ENCODE measurements around the gene FABP2.

Gene FABP2

DNA sequence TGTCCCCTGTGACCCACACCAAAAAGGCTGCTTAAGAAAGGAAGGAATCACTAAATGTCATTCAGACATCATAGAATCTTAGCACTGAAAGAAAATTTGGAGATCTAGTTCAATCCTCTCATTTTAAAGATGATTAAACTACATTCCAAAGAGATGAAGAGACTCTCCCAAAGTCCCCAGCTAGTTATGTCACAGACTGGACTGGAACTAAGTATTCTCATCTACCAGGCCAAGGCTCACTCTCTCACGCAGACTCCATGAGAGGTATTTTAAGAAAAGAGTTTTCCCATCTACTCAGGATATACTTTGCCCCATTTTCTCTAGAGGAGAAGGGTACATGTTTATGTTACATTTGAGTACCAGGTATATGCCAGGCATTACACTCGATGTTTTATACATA is 6.9 kb downstream of the FABP2 start:
- Histone ChIP-seq H3K27me3 (replicated peaks; ENCODE audit: control insufficient read depth, insufficient read depth, low read length) (no peaks in the 10 kb centered on the region; the same call in 1 of the 2 replicates), H3K36me3 (ENCODE audit: control insufficient read depth, insufficient read depth, low read length) (no peaks in the 10 kb centered on the region), H3K4me3 (replicated peaks; ENCODE audit: low read depth, low read length) (no peak overlapping the region)
- DNase-seq (ENCODE audit: extremely low read depth, insufficient read length): no peak
- TF ChIP-seq, protein P1, sequence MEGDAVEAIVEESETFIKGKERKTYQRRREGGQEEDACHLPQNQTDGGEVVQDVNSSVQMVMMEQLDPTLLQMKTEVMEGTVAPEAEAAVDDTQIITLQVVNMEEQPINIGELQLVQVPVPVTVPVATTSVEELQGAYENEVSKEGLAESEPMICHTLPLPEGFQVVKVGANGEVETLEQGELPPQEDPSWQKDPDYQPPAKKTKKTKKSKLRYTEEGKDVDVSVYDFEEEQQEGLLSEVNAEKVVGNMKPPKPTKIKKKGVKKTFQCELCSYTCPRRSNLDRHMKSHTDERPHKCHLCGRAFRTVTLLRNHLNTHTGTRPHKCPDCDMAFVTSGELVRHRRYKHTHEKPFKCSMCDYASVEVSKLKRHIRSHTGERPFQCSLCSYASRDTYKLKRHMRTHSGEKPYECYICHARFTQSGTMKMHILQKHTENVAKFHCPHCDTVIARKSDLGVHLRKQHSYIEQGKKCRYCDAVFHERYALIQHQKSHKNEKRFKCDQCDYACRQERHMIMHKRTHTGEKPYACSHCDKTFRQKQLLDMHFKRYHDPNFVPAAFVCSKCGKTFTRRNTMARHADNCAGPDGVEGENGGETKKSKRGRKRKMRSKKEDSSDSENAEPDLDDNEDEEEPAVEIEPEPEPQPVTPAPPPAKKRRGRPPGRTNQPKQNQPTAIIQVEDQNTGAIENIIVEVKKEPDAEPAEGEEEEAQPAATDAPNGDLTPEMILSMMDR (IDR thresholded peaks at IDR 0.05; ENCODE audit: insufficient read depth, low read length, poor library complexity, severe bottlenecking): no peak

DNA sequence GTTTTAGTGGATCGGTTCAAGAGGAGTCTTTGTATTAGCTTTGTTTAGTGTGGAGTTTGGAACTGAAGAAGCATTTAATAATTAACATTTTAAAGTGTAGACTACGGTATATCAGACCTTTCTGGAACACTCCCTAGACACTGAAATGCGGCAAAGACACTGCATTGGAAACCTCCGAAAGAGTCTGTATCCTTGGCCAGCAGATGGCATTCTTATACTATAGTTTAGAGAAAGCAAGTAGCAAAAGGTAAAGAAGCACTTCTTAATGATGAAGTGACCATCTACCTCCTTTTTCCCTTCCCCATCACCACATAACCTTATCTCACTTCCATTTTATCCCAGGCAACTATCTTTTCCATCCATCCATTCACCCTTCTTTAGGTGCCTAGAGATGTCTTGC is 7.6 kb downstream of the FABP2 start:
- no peaks in the 10 kb centered on the region; the same call in 1 of the 2 replicates for H3K27me3 ChIP-seq (replicated peaks; ENCODE audit: control insufficient read depth, insufficient read depth, low read length)
- H3K36me3 ChIP-seq (ENCODE audit: control insufficient read depth, insufficient read depth, low read length): no peaks in the 10 kb centered on the region
- no peak for DNase-seq (ENCODE audit: extremely low read depth, insufficient read length)
- TF ChIP-seq, protein P1 (IDR thresholded peaks at IDR 0.05; ENCODE audit: insufficient read depth, low read length, poor library complexity, severe bottlenecking): peak; percentile 41
- no peak overlapping the region for H3K4me3 ChIP-seq (replicated peaks; ENCODE audit: low read depth, low read length)

DNA sequence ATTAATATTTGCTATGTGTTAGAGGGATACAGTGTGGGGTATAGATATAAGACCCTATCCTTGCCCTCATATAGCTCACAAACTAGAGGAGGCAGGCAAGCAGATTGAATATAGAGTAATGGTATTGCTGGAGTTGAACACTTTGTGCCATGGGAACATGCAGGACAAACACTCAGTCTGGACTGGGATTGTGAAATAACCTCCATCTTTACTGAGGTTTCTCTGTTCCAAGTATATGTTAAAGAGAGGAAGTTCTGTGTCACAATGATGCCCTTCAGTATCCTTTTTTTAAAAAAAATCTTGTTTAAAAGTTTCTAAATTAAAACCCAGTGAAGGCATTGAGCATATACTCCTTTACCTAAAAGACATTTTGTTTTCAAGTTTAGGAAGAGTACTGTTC is 8.7 kb downstream of the FABP2 start:
- no peak for DNase-seq (ENCODE audit: extremely low read depth, insufficient read length)
- Histone ChIP-seq H3K4me3 (replicated peaks; ENCODE audit: low read depth, low read length) (no peak overlapping the region), H3K36me3 (ENCODE audit: control insufficient read depth, insufficient read depth, low read length) (no peaks in the 10 kb centered on the region), H3K27me3 (replicated peaks; ENCODE audit: control insufficient read depth, insufficient read depth, low read length) (no peaks in the 10 kb centered on the region; the same call in 1 of the 2 replicates)
- TF ChIP-seq, protein P1 (IDR thresholded peaks at IDR 0.05; ENCODE audit: insufficient read depth, low read length, poor library complexity, severe bottlenecking): no peak

DNA sequence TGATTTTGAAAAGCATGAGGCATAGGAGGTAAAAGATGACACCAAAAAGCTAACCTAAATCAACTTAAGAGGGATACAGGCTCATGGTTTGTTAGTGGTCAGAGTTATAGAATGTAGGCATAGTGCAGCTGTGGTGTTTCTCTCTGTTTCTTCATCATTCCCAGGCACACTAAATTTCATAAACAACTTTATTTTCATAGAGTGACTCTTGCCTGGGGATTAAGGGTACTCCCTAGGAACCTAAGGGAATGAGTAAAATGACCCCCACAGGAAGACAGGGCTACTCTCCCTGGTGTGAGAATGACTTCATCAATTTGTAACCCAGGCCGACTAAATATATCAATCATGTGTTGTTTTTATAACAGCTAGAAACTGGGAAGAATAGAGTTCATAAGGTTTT is 11.1 kb downstream of the FABP2 start:
- Histone ChIP-seq H3K27me3 (replicated peaks; ENCODE audit: control insufficient read depth, insufficient read depth, low read length) (no peaks in the 10 kb centered on the region; the same call in 1 of the 2 replicates), H3K36me3 (ENCODE audit: control insufficient read depth, insufficient read depth, low read length) (no peaks in the 10 kb centered on the region), H3K4me3 (replicated peaks; ENCODE audit: low read depth, low read length) (no peak overlapping the region)
- TF ChIP-seq, protein P1 (IDR thresholded peaks at IDR 0.05; ENCODE audit: insufficient read depth, low read length, poor library complexity, severe bottlenecking): no peak
- no peak for DNase-seq (ENCODE audit: extremely low read depth, insufficient read length)

DNA sequence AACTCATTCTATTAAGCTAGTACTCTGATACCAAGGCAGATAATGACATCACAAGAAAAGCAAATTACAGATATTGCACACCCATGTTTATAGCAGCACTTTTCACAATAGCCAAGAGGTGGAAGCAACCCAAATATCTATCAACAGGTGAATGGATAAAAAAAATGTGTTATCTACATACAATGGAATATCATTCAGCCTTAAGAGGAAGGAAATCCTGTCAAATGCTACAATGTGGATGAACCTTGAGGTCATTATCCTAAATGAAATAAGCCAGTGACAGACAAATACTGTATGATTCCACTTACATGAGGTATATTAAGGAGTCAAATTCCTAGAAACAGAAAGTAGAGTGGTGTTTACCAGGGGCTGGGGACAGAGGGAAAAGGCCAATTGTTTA is 14.3 kb downstream of the FABP2 start:
- H3K4me3 ChIP-seq (replicated peaks; ENCODE audit: low read depth, low read length): no peak overlapping the region
- no peaks in the 10 kb centered on the region for H3K36me3 ChIP-seq (ENCODE audit: control insufficient read depth, insufficient read depth, low read length)
- TF ChIP-seq, protein P1 (IDR thresholded peaks at IDR 0.05; ENCODE audit: insufficient read depth, low read length, poor library complexity, severe bottlenecking): no peak
- no peaks in the 10 kb centered on the region for H3K27me3 ChIP-seq (replicated peaks; ENCODE audit: control insufficient read depth, insufficient read depth, low read length)
- no peak for DNase-seq (ENCODE audit: extremely low read depth, insufficient read length)

DNA sequence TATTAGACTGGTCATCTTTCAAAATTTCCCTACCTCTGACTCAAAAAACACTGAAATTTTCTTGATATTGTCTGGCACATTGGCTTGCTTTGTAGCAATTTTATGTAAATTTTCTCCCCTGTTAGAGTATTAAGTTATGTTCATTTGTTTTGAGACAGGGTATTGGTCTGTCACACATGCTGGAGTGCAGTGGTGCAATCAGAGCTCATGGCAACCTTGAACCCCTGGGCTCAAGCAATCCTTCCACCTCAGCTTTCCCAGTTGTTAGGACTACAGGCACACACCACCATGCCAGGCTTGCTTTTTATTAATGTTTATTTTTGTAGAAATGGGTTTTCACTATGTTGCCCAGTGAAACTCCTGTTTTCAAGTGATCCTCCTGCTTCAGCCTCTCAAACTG is 17.5 kb downstream of the FABP2 start:
- no peaks in the 10 kb centered on the region for H3K36me3 ChIP-seq (ENCODE audit: control insufficient read depth, insufficient read depth, low read length)
- no peaks in the 10 kb centered on the region for H3K27me3 ChIP-seq (replicated peaks; ENCODE audit: control insufficient read depth, insufficient read depth, low read length)
- H3K4me3 ChIP-seq (replicated peaks; ENCODE audit: low read depth, low read length): no peak overlapping the region
- no peak for DNase-seq (ENCODE audit: extremely low read depth, insufficient read length)
- TF ChIP-seq, protein P1 (IDR thresholded peaks at IDR 0.05; ENCODE audit: insufficient read depth, low read length, poor library complexity, severe bottlenecking): no peak

All from GM06990 (cell line).